Activated T-helper 1 cell treated with anti-CD3 and anti-CD28 coated beads, Interleukin-12 subunit alpha, Interleukin-12 subunit beta, Interleukin-2, Interleukin-4 antibody, amounts not matched to agents 30 ng/mL and 10 ng/mL and 1 ng/mL, durations not matched to agents 14 hours and 24 hours and 36 hours (primary cell): ENCODE data around the gene PARP16. TPM values are rescaled to one million over a fixed set of nuclear protein-coding genes. Genes with fewer than 3 reads are reported as not detected.

ENCODE experiments used
- DNase-seq: peaks from one replicate; pipeline ENCODE4 v3.0.0; 2021; ENCODE audit warnings: low spot score
- H3K27ac Mint-ChIP-seq: one replicate; pipeline ENCODE4 v1.8.0; 2021; ENCODE audit warnings: mild to moderate bottlenecking, mixed read lengths
- H3K27me3 Mint-ChIP-seq: one replicate; pipeline ENCODE4 v1.8.0; 2022; ENCODE audit warnings: mild to moderate bottlenecking, moderate library complexity, mixed read lengths; ENCODE audit not compliant: insufficient read depth
- H3K36me3 Mint-ChIP-seq: one replicate; pipeline ENCODE4 v1.8.0; 2021; ENCODE audit warnings: low read depth, mixed read lengths
- H3K4me1 Mint-ChIP-seq: one replicate; pipeline ENCODE4 v1.8.0; 2021; ENCODE audit warnings: low read depth, mixed read lengths
- H3K4me3 Mint-ChIP-seq: one replicate; pipeline ENCODE4 v1.8.0; 2021; ENCODE audit warnings: mild to moderate bottlenecking, moderate library complexity, mixed read lengths
- H3K9me3 Mint-ChIP-seq: one replicate; pipeline ENCODE4 v1.8.0; 2021; ENCODE audit warnings: mixed read lengths
- intact Hi-C: fragments of 100-400 bp; cut with micrococcal nuclease; formaldehyde crosslinking; loops from one replicate; pipeline ENCODE4 v1.15.1; 2024
- total RNA-seq: library from RNA; stranded (reverse); gene quantifications from 2 replicates; pipeline ENCODE4 v1.2.3, GENCODE V29; 2022

The PARP16 gene
- total RNA-seq, 1 donor from 2014 or later: 14.0 TPM

- H3K4me1 Mint-ChIP-seq: no peaks in the 10 kb centered on the region
- H3K9me3 Mint-ChIP-seq: no peaks in the 10 kb centered on the region
- no peak overlapping the region for H3K4me3 Mint-ChIP-seq
- intact Hi-C loops: no loop called here
- H3K36me3 Mint-ChIP-seq: no peaks in the 10 kb centered on the region
- no peak for DNase-seq
- H3K27ac Mint-ChIP-seq: no peak overlapping the region
- H3K27me3 Mint-ChIP-seq: peaks cover 6% of the 10 kb centered on the region
Observed at GRCh38 chr15:65212097-65212496, 74.6 kb downstream of the PARP16 start.

- DNase-seq: no peak
- Mint-ChIP-seq H3K27ac (no peak overlapping the region), H3K36me3 (no peaks in the 10 kb centered on the region), H3K4me3 (no peak overlapping the region), H3K9me3 (no peaks in the 10 kb centered on the region), H3K27me3 (peaks cover 6% of the 10 kb centered on the region), H3K4me1 (no peaks in the 10 kb centered on the region)
- intact Hi-C loops: no loop called here
Observed at GRCh38 chr15:65211482-65211982, 75.2 kb downstream of the PARP16 start.

GRCh38 chr15:65210770-65211481 lies 75.8 kb downstream of the PARP16 start, which contains the start of gene CILP:
Gene CILP (minus strand): TSS chr15:65211473. CDS start chr15:65209755, 1,718 bp downstream.
- Mint-ChIP-seq H3K36me3 (no peaks in the 10 kb centered on the region), H3K9me3 (no peaks in the 10 kb centered on the region), H3K4me1 (no peaks in the 10 kb centered on the region), H3K27me3 (peaks cover 6% of the 10 kb centered on the region), H3K27ac (no peak within 1 kb of the TSS), H3K4me3 (no peak within 1 kb of the TSS)
- intact Hi-C loops: no loop called here
- no peak for DNase-seq

GRCh38 chr15:65209701-65210643 lies 76.7 kb downstream of the PARP16 start:
- intact Hi-C loops: no loop called here
- no peaks in the 10 kb centered on the region for H3K9me3 Mint-ChIP-seq
- H3K4me3 Mint-ChIP-seq: no peak overlapping the region
- no peaks in the 10 kb centered on the region for H3K4me1 Mint-ChIP-seq
- H3K27me3 Mint-ChIP-seq: peaks cover 6% of the 10 kb centered on the region
- H3K36me3 Mint-ChIP-seq: no peaks in the 10 kb centered on the region
- no peak for DNase-seq
- no peak overlapping the region for H3K27ac Mint-ChIP-seq

GRCh38 chr15:65208647-65209046 lies 78.0 kb downstream of the PARP16 start:
- intact Hi-C loops: no loop called here
- H3K36me3 Mint-ChIP-seq: no peaks in the 10 kb centered on the region
- no peak overlapping the region for H3K27ac Mint-ChIP-seq
- peaks cover 11% of the 10 kb centered on the region for H3K27me3 Mint-ChIP-seq
- no peaks in the 10 kb centered on the region for H3K4me1 Mint-ChIP-seq
- DNase-seq: no peak
- no peaks in the 10 kb centered on the region for H3K9me3 Mint-ChIP-seq
- no peak overlapping the region for H3K4me3 Mint-ChIP-seq

Other genes starting within 250 kb of the PARP16 start
- gene SLC51B, start 241.5 kb downstream of the PARP16 start, total RNA-seq: not detected in 2 replicates
- not detected in 2 replicates for gene RASL12, start 218.9 kb downstream of the PARP16 start, total RNA-seq
- not detected in 2 replicates for gene KBTBD13, start 210.1 kb downstream of the PARP16 start, total RNA-seq
- 5.9 and 7.0 TPM in 2 replicates for gene UBAP1L, start 171.7 kb downstream of the PARP16 start, total RNA-seq
- gene PDCD7, start 153.1 kb downstream of the PARP16 start, total RNA-seq: 51.2 and 54.7 TPM in 2 replicates
- 55.7 and 57.2 TPM in 2 replicates for gene CLPX, start 101.5 kb downstream of the PARP16 start, total RNA-seq
- not detected in 2 replicates for gene CILP, start 75.4 kb downstream of the PARP16 start, total RNA-seq
- not detected in 2 replicates for gene RNU5A-1, start 9.2 kb upstream of the PARP16 start, total RNA-seq
- not detected in 2 replicates for gene RNU5B-1, start 17.8 kb upstream of the PARP16 start, total RNA-seq
- gene IGDCC3, start 91.1 kb upstream of the PARP16 start, total RNA-seq: not detected in 2 replicates
- gene IGDCC4, start 136.1 kb upstream of the PARP16 start, total RNA-seq: 0.37 and 0.52 TPM in 2 replicates
- 34.8 and 35.6 TPM in 2 replicates for gene DPP8, start 230.8 kb upstream of the PARP16 start, total RNA-seq
- gene HACD3, start 243.6 kb upstream of the PARP16 start, total RNA-seq: 45.8 and 46.0 TPM in 2 replicates